Fibroblast of lung (primary cell): ENCODE data around the gene S100B. TPM values are rescaled to one million over a fixed set of nuclear protein-coding genes. Genes with fewer than 3 reads are reported as not detected.

Experiments used
- DNase-seq, 2 donors: peaks; one replicate each; pipeline versions ENCODE4 v3.0.0 to v3.0.0-alpha.2; 2010; ENCODE audit warnings: low read depth in 2 of 2
- H2AFZ ChIP-seq: 2 replicates; pipeline ENCODE4 v1.5.1; 2012; ENCODE audit warnings: low read length, control low read depth, inconsistent platforms
- H3K27ac ChIP-seq: 2 replicates; pipeline ENCODE4 v1.5.1; 2011; ENCODE audit warnings: low read length, control low read depth; ENCODE audit not compliant: insufficient read depth
- H3K27me3 ChIP-seq: 2 replicates; pipeline ENCODE4 v1.5.1; 2011; ENCODE audit warnings: mild to moderate bottlenecking, low read length; ENCODE audit not compliant: control insufficient read depth, insufficient read depth
- H3K36me3 ChIP-seq: 2 replicates; pipeline ENCODE4 v1.5.1; 2011; ENCODE audit warnings: low read length; ENCODE audit not compliant: control insufficient read depth, insufficient read depth
- H3K4me1 ChIP-seq: 2 replicates; pipeline ENCODE4 v1.5.1; 2011; ENCODE audit warnings: low read length; ENCODE audit not compliant: control insufficient read depth, insufficient read depth; ENCODE audit errors: extremely low read depth
- H3K4me2 ChIP-seq: 2 replicates; pipeline ENCODE4 v1.5.1; 2011; ENCODE audit warnings: low read length, control low read depth; ENCODE audit not compliant: insufficient read depth; ENCODE audit errors: extremely low read depth
- H3K4me3 ChIP-seq, 4 experiments: fragments of 200-600 bp in 1 of 4; sonication (generic) in 1 of 4; replicated peaks in 1 of 4; 2 replicates each; pipeline ENCODE4 v1.5.1; 2011 to 2016; ENCODE audit warnings: low read length in 4 of 4, low read depth in 3 of 4, mild to moderate bottlenecking in 3 of 4, control low read depth in 2 of 4, inconsistent platforms in 1 of 4, mixed read lengths in 1 of 4; ENCODE audit not compliant: insufficient read depth in 1 of 4; ENCODE audit errors: control extremely low read depth in 1 of 4
- H3K79me2 ChIP-seq: 2 replicates; pipeline ENCODE4 v1.5.1; 2012; ENCODE audit warnings: mild to moderate bottlenecking, low read length, inconsistent platforms; ENCODE audit not compliant: control insufficient read depth, insufficient read depth
- H3K9ac ChIP-seq: 2 replicates; pipeline ENCODE4 v1.5.1; 2011; ENCODE audit warnings: mild to moderate bottlenecking, low read length, control low read depth; ENCODE audit not compliant: insufficient read depth
- H3K9me3 ChIP-seq: 2 replicates; pipeline ENCODE4 v1.5.1; 2012; ENCODE audit warnings: low read depth, low read length; ENCODE audit not compliant: control insufficient read depth, insufficient read depth
- H4K20me1 ChIP-seq: 2 replicates; pipeline ENCODE4 v1.5.1; 2011; ENCODE audit warnings: low read length; ENCODE audit not compliant: control insufficient read depth, insufficient read depth; ENCODE audit errors: extremely low read depth
- EZH2 ChIP-seq: IDR thresholded peaks from 2 replicates; pipeline ENCODE4 v1.5.1; 2012; ENCODE audit warnings: low read length, control low read depth, mild to moderate bottlenecking; ENCODE audit errors: missing control alignments
- polyA plus RNA-seq, 2 donors: library from polyadenylated mRNA; depleted of rRNA in 1 of 2; stranded (reverse) in 1 of 2; unstranded in 1 of 2; fragments of >200 nt; gene quantifications; 2 replicates each; pipeline ENCODE4 v1.2.1, GENCODE V29; 2011 to 2012; ENCODE audit warnings: missing spikeins in 1 of 2
- total RNA-seq: library from RNA; depleted of rRNA; stranded (reverse); fragments of >200 nt; gene quantifications from 2 replicates; pipeline ENCODE4 v1.2.1, GENCODE V29; 2014
- TF ChIP-seq, protein P1 (sequence below), 2 donors: IDR thresholded peaks in 1 of 2; conservative IDR thresholded peaks in 1 of 2; 1 replicate in 1 of 2; 2 replicates in 1 of 2; pipeline ENCODE4 v1.5.1; 2011 to 2012; ENCODE audit warnings: low read length in 2 of 2, control low read depth in 1 of 2, inconsistent platforms in 1 of 2, low read depth in 1 of 2, mild to moderate bottlenecking in 1 of 2

The S100B gene
- total and polyA plus RNA-seq, 2 donors (not counting 1 experiment from before 2014, with no cell fraction given), result 2.7 TPM; not detected in 1

DNA sequence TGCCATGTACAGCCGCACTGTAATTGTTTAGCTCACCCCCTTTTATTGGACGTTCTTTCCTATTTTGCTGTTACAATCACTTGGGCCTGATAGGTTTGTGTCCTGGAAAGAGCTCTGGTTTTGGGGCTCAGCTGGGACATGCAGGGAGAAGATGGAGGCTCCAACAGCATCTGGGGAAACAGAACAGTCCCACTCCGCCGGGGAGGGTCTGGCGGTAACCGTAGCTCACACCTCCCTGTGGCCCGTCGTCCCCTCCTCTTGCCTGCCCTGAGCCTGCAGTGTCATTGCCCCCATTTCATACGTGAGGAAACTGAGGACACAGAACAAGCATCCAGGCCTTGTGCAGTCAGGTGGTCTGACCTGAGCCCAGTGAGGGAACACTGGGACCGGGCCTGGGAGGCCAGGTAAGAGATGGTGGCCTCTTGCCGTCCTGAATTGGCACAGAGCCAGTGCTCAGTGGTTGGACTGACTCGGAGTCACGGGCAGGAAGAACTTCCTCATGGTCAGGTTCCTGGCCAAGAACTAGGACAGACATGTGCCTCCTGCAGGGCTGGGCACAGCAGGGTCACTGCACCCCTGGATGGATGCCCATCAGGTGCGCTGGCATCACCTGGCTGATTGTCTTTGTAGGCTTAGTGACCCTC, 41.8 kb downstream of the S100B start:
- H3K79me2 ChIP-seq, result no peaks in the 10 kb centered on the region
- no peak overlapping the region for H3K4me2 ChIP-seq
- no peaks in the 10 kb centered on the region for H3K4me1 ChIP-seq
- H3K9ac ChIP-seq, result no peak overlapping the region
- H3K4me3 ChIP-seq, result no peak overlapping the region
- no peak overlapping the region for H2AFZ ChIP-seq
- no peak for DNase-seq
- H3K27me3 ChIP-seq, result no peaks in the 10 kb centered on the region
- no peaks in the 10 kb centered on the region for H3K9me3 ChIP-seq
- no peaks in the 10 kb centered on the region for H4K20me1 ChIP-seq
- H3K36me3 ChIP-seq, result peaks cover 24% of the 10 kb centered on the region
- no peak overlapping the region for H3K27ac ChIP-seq
- TF ChIP-seq, protein P1, sequence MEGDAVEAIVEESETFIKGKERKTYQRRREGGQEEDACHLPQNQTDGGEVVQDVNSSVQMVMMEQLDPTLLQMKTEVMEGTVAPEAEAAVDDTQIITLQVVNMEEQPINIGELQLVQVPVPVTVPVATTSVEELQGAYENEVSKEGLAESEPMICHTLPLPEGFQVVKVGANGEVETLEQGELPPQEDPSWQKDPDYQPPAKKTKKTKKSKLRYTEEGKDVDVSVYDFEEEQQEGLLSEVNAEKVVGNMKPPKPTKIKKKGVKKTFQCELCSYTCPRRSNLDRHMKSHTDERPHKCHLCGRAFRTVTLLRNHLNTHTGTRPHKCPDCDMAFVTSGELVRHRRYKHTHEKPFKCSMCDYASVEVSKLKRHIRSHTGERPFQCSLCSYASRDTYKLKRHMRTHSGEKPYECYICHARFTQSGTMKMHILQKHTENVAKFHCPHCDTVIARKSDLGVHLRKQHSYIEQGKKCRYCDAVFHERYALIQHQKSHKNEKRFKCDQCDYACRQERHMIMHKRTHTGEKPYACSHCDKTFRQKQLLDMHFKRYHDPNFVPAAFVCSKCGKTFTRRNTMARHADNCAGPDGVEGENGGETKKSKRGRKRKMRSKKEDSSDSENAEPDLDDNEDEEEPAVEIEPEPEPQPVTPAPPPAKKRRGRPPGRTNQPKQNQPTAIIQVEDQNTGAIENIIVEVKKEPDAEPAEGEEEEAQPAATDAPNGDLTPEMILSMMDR (conservative IDR thresholded peaks at IDR 0.05 in 1 of 2, IDR thresholded peaks at IDR 0.05 in 1 of 2; ENCODE audit: low read depth in 1 of 2, low read length in 2 of 2), result no peak
- no peak for TF ChIP-seq EZH2

GRCh38 chr21:46562472-46562871, 42.4 kb downstream of the S100B start:
- no peak overlapping the region for H3K4me2 ChIP-seq
- no peak overlapping the region for H3K9ac ChIP-seq
- H4K20me1 ChIP-seq, result no peaks in the 10 kb centered on the region
- no peaks in the 10 kb centered on the region for H3K9me3 ChIP-seq
- H3K27me3 ChIP-seq, result no peaks in the 10 kb centered on the region
- DNase-seq, result no peak
- peaks cover 21% of the 10 kb centered on the region for H3K36me3 ChIP-seq
- no peaks in the 10 kb centered on the region for H3K79me2 ChIP-seq
- TF ChIP-seq EZH2, result no peak
- TF ChIP-seq, protein P1 (conservative IDR thresholded peaks at IDR 0.05 in 1 of 2, IDR thresholded peaks at IDR 0.05 in 1 of 2; ENCODE audit: low read depth in 1 of 2, low read length in 2 of 2), result no peak
- H2AFZ ChIP-seq, result no peak overlapping the region
- no peak overlapping the region for H3K4me3 ChIP-seq
- no peaks in the 10 kb centered on the region for H3K4me1 ChIP-seq
- H3K27ac ChIP-seq, result no peak overlapping the region

GRCh38 chr21:46561445-46562090, 43.3 kb downstream of the S100B start:
- no peak overlapping the region for H2AFZ ChIP-seq
- H3K79me2 ChIP-seq, result no peaks in the 10 kb centered on the region
- no peak overlapping the region for H3K9ac ChIP-seq
- H4K20me1 ChIP-seq, result no peaks in the 10 kb centered on the region
- TF ChIP-seq, protein P1 (conservative IDR thresholded peaks at IDR 0.05 in 1 of 2, IDR thresholded peaks at IDR 0.05 in 1 of 2; ENCODE audit: low read depth in 1 of 2, low read length in 2 of 2), result no peak
- TF ChIP-seq EZH2, result no peak
- H3K27ac ChIP-seq, result no peak overlapping the region
- H3K27me3 ChIP-seq, result no peaks in the 10 kb centered on the region
- no peak overlapping the region for H3K4me2 ChIP-seq
- DNase-seq, result no peak
- H3K4me3 ChIP-seq, result no peak overlapping the region
- peaks cover 18% of the 10 kb centered on the region for H3K36me3 ChIP-seq
- no peaks in the 10 kb centered on the region for H3K4me1 ChIP-seq
- no peaks in the 10 kb centered on the region for H3K9me3 ChIP-seq
